Measurements from ENCODE around the gene SYAP1.
"Not testable (repeated sequence)": the region's sequence is repeated elsewhere in the genome, so short reads cannot be mapped to it uniquely, and the experiment has no call there.

SYAP1 gene

GRCh38 chrX:16745659-16746058, 26.2 kb downstream of the SYAP1 start:
- 96 to 99% methylated on average over 4 to 5 of the region's 5 CpGs for WGBS, 2 experiments
- Histone ChIP-seq H3K4me3 (ENCODE audit: insufficient read depth, low read depth, low read length) (no peak overlapping the region), H3K27ac (ENCODE audit: insufficient read depth, low read depth, low read length, poor library complexity, severe bottlenecking) (no peak overlapping the region), H3K27me3 (ENCODE audit: control insufficient read depth, insufficient read depth, low read length, poor library complexity, severe bottlenecking) (no peaks in the 10 kb centered on the region), H3K9me3 (ENCODE audit: control insufficient read depth, low read length) (no peaks in the 10 kb centered on the region), H3K36me3 (ENCODE audit: control insufficient read depth, insufficient read depth, low read length) (peaks cover 9% of the 10 kb centered on the region), H3K4me1 (ENCODE audit: control insufficient read depth, insufficient read depth, low read length) (no peaks in the 10 kb centered on the region)

GRCh38 chrX:16748425-16748824, 29.0 kb downstream of the SYAP1 start:
- no peaks in the 10 kb centered on the region for H3K9me3 ChIP-seq (ENCODE audit: control insufficient read depth, low read length)
- H3K4me3 ChIP-seq (ENCODE audit: insufficient read depth, low read depth, low read length) = no peak overlapping the region
- no peak overlapping the region for H3K27ac ChIP-seq (ENCODE audit: insufficient read depth, low read depth, low read length, poor library complexity, severe bottlenecking)
- no peaks in the 10 kb centered on the region for H3K27me3 ChIP-seq (ENCODE audit: control insufficient read depth, insufficient read depth, low read length, poor library complexity, severe bottlenecking)
- WGBS, 2 experiments = 90 to 91% methylated on average over 5 of the region's 5 CpGs
- H3K4me1 ChIP-seq (ENCODE audit: control insufficient read depth, insufficient read depth, low read length) = no peaks in the 10 kb centered on the region
- peaks cover 9% of the 10 kb centered on the region for H3K36me3 ChIP-seq (ENCODE audit: control insufficient read depth, insufficient read depth, low read length)

GRCh38 chrX:16750136-16750535, 30.7 kb downstream of the SYAP1 start:
- Histone ChIP-seq H3K27me3 (ENCODE audit: control insufficient read depth, insufficient read depth, low read length, poor library complexity, severe bottlenecking) (no peaks in the 10 kb centered on the region), H3K4me1 (ENCODE audit: control insufficient read depth, insufficient read depth, low read length) (no peaks in the 10 kb centered on the region), H3K4me3 (ENCODE audit: insufficient read depth, low read depth, low read length) (no peak overlapping the region), H3K9me3 (ENCODE audit: control insufficient read depth, low read length) (no peaks in the 10 kb centered on the region), H3K27ac (ENCODE audit: insufficient read depth, low read depth, low read length, poor library complexity, severe bottlenecking) (no peak overlapping the region), H3K36me3 (ENCODE audit: control insufficient read depth, insufficient read depth, low read length) (no peaks in the 10 kb centered on the region)
- WGBS, 2 experiments = 94 to 97% methylated on average over 7 of the region's 7 CpGs

GRCh38 chrX:16754019-16754418, 34.6 kb downstream of the SYAP1 start:
- no peaks in the 10 kb centered on the region for H3K27me3 ChIP-seq (ENCODE audit: control insufficient read depth, insufficient read depth, low read length, poor library complexity, severe bottlenecking)

GRCh38 chrX:16756724-16757123, 37.3 kb downstream of the SYAP1 start:
- 87 to 90% methylated on average over 3 to 4 of the region's 4 CpGs for WGBS, 2 experiments
- no peak overlapping the region for H3K4me3 ChIP-seq (ENCODE audit: insufficient read depth, low read depth, low read length)
- H3K27me3 ChIP-seq (ENCODE audit: control insufficient read depth, insufficient read depth, low read length, poor library complexity, severe bottlenecking) = no peaks in the 10 kb centered on the region
- H3K9me3 ChIP-seq (ENCODE audit: control insufficient read depth, low read length) = no peaks in the 10 kb centered on the region
- no peak overlapping the region for H3K27ac ChIP-seq (ENCODE audit: insufficient read depth, low read depth, low read length, poor library complexity, severe bottlenecking)
- H3K4me1 ChIP-seq (ENCODE audit: control insufficient read depth, insufficient read depth, low read length) = no peaks in the 10 kb centered on the region
- no peaks in the 10 kb centered on the region for H3K36me3 ChIP-seq (ENCODE audit: control insufficient read depth, insufficient read depth, low read length)

More at GRCh38 chrX:16754019-16754418, 34.6 kb downstream of the SYAP1 start:
- Histone ChIP-seq H3K4me1 (ENCODE audit: control insufficient read depth, insufficient read depth, low read length) (no peaks in the 10 kb centered on the region), H3K36me3 (ENCODE audit: control insufficient read depth, insufficient read depth, low read length) (no peaks in the 10 kb centered on the region), H3K4me3 (ENCODE audit: insufficient read depth, low read depth, low read length) (no peak overlapping the region), H3K27ac (ENCODE audit: insufficient read depth, low read depth, low read length, poor library complexity, severe bottlenecking) (no peak overlapping the region), H3K9me3 (ENCODE audit: control insufficient read depth, low read length) (no peaks in the 10 kb centered on the region)
- 81 to 86% methylated on average over 2 of the region's 2 CpGs for WGBS, 2 experiments

GRCh38 chrX:16761500-16761899, 42.1 kb downstream of the SYAP1 start:
- WGBS, 2 experiments = 88 to 96% methylated on average over 2 to 3 of the region's 4 CpGs
- not testable (repeated sequence) for H3K4me3 ChIP-seq (ENCODE audit: insufficient read depth, low read depth, low read length); H3K9me3 ChIP-seq (ENCODE audit: control insufficient read depth, low read length); H3K36me3 ChIP-seq (ENCODE audit: control insufficient read depth, insufficient read depth, low read length); H3K4me1 ChIP-seq (ENCODE audit: control insufficient read depth, insufficient read depth, low read length); H3K27ac ChIP-seq (ENCODE audit: insufficient read depth, low read depth, low read length, poor library complexity, severe bottlenecking); H3K27me3 ChIP-seq (ENCODE audit: control insufficient read depth, insufficient read depth, low read length, poor library complexity, severe bottlenecking)

GRCh38 chrX:16762579-16762978, 43.2 kb downstream of the SYAP1 start:
- Histone ChIP-seq H3K9me3 (ENCODE audit: control insufficient read depth, low read length) (no peaks in the 10 kb centered on the region), H3K36me3 (ENCODE audit: control insufficient read depth, insufficient read depth, low read length) (no peaks in the 10 kb centered on the region), H3K4me1 (ENCODE audit: control insufficient read depth, insufficient read depth, low read length) (no peaks in the 10 kb centered on the region), H3K4me3 (ENCODE audit: insufficient read depth, low read depth, low read length) (no peak overlapping the region), H3K27me3 (ENCODE audit: control insufficient read depth, insufficient read depth, low read length, poor library complexity, severe bottlenecking) (no peaks in the 10 kb centered on the region), H3K27ac (ENCODE audit: insufficient read depth, low read depth, low read length, poor library complexity, severe bottlenecking) (no peak overlapping the region)
- WGBS, 2 experiments = 83 to 88% methylated on average over 1 of the region's 1 CpG

- 100% methylated on average over 2 of the region's 2 CpGs; no CpG with 5 or more reads in 1 of the 2 experiments for WGBS, 2 experiments
These were observed 46.2 kb downstream of the SYAP1 start for GRCh38 chrX:16765594-16765993.

GRCh38 chrX:16770970-16771482, 51.6 kb downstream of the SYAP1 start:
- 70 to 90% methylated on average over 2 of the region's 2 CpGs for WGBS, 2 experiments
- H3K4me3 ChIP-seq (ENCODE audit: insufficient read depth, low read depth, low read length) = no peak overlapping the region
- H3K36me3 ChIP-seq (ENCODE audit: control insufficient read depth, insufficient read depth, low read length) = no peaks in the 10 kb centered on the region
- H3K9me3 ChIP-seq (ENCODE audit: control insufficient read depth, low read length) = no peaks in the 10 kb centered on the region
- no peak overlapping the region for H3K27ac ChIP-seq (ENCODE audit: insufficient read depth, low read depth, low read length, poor library complexity, severe bottlenecking)
- no peaks in the 10 kb centered on the region for H3K4me1 ChIP-seq (ENCODE audit: control insufficient read depth, insufficient read depth, low read length)
- H3K27me3 ChIP-seq (ENCODE audit: control insufficient read depth, insufficient read depth, low read length, poor library complexity, severe bottlenecking) = no peaks in the 10 kb centered on the region

More at GRCh38 chrX:16765594-16765993, 46.2 kb downstream of the SYAP1 start:
- Histone ChIP-seq H3K27me3 (ENCODE audit: control insufficient read depth, insufficient read depth, low read length, poor library complexity, severe bottlenecking) (no peaks in the 10 kb centered on the region), H3K36me3 (ENCODE audit: control insufficient read depth, insufficient read depth, low read length) (no peaks in the 10 kb centered on the region), H3K9me3 (ENCODE audit: control insufficient read depth, low read length) (no peaks in the 10 kb centered on the region), H3K27ac (ENCODE audit: insufficient read depth, low read depth, low read length, poor library complexity, severe bottlenecking) (no peak overlapping the region), H3K4me3 (ENCODE audit: insufficient read depth, low read depth, low read length) (no peak overlapping the region), H3K4me1 (ENCODE audit: control insufficient read depth, insufficient read depth, low read length) (no peaks in the 10 kb centered on the region)

GRCh38 chrX:16771483-16772398, 52.3 kb downstream of the SYAP1 start:
- H3K4me3 ChIP-seq (ENCODE audit: insufficient read depth, low read depth, low read length) = no peak overlapping the region
- no peaks in the 10 kb centered on the region for H3K4me1 ChIP-seq (ENCODE audit: control insufficient read depth, insufficient read depth, low read length)
- H3K27ac ChIP-seq (ENCODE audit: insufficient read depth, low read depth, low read length, poor library complexity, severe bottlenecking) = peak overlapping the region; percentile 99
- H3K27me3 ChIP-seq (ENCODE audit: control insufficient read depth, insufficient read depth, low read length, poor library complexity, severe bottlenecking) = no peaks in the 10 kb centered on the region
- 13% methylated on average over 7 to 12 of the region's 16 CpGs for WGBS, 2 experiments
- no peaks in the 10 kb centered on the region for H3K36me3 ChIP-seq (ENCODE audit: control insufficient read depth, insufficient read depth, low read length)
- no peaks in the 10 kb centered on the region for H3K9me3 ChIP-seq (ENCODE audit: control insufficient read depth, low read length)
